Measurements from ENCODE around the gene SLC26A2.

The SLC26A2 gene

GRCh38 chr5:149960272-149961185 lies at the start of gene SLC26A2:
Gene SLC26A2, plus strand, starts transcription at chr5:149960758. Its CDS starts 16,895 bp downstream, at chr5:149977653.
- peak; percentile 98 for DNase-seq (ENCODE audit: low read depth)

DNA sequence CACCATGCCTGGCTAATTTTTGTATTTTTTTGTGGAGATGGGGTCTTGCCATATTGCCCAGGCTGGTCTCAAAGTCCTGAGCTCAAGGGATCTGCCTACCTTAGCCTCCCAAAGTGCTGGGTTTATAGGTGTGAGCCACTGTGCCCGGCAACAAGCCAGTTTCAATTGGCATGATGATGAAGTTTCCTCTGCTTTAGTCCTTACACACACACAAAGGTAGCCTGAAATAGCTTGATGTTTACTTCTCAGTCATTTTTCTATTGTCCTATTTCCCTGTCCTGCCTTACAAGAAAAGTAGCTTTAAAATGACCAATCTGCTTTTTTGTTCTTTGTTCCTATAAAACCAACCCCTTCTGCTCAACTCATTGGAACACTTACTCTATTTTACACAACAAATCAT lies 49.5 kb upstream of the SLC26A2 start:
- DNase-seq (ENCODE audit: low read depth): no peak

- DNase-seq (ENCODE audit: low read depth): no peak
These were observed 48.2 kb upstream of the SLC26A2 start for GRCh38 chr5:149912226-149912871.

GRCh38 chr5:149913436-149914419 lies 46.8 kb upstream of the SLC26A2 start:
- peak; percentile 12 for DNase-seq (ENCODE audit: low read depth)

- peak; percentile 72 for DNase-seq (ENCODE audit: low read depth)
These were observed 44.9 kb upstream of the SLC26A2 start for GRCh38 chr5:149915392-149916260.

- peak; percentile 48 for DNase-seq (ENCODE audit: low read depth)
These were observed 44.1 kb upstream of the SLC26A2 start for GRCh38 chr5:149916334-149917072.

- peak; percentile 48 for DNase-seq (ENCODE audit: low read depth)
These were observed 43.4 kb upstream of the SLC26A2 start for GRCh38 chr5:149917073-149917676.

DNA sequence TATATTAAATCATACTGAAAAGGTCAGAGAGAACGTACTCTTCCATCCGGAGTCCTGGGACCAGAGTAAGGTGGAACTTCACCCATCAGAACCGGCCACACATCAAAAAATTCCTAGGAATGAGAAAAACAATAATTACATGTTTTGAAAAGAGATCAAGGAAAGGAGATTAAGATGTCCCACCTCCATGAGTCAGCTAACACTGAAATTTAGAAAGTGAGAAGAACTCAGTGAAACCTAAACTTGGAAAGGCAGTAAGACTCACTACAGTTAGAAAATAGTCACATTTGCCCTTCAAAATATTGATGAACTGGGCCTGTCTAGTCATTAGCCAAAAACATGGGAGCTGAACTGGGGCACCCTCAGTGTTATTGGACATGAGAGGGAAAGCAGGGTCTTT lies 39.0 kb upstream of the SLC26A2 start:
- DNase-seq (ENCODE audit: low read depth): no peak

GRCh38 chr5:149922950-149923349 lies 37.6 kb upstream of the SLC26A2 start:
- no peak for DNase-seq (ENCODE audit: low read depth)

- peak; percentile 16 for DNase-seq (ENCODE audit: low read depth)
These were observed 36.1 kb upstream of the SLC26A2 start for GRCh38 chr5:149924486-149924885.

DNA sequence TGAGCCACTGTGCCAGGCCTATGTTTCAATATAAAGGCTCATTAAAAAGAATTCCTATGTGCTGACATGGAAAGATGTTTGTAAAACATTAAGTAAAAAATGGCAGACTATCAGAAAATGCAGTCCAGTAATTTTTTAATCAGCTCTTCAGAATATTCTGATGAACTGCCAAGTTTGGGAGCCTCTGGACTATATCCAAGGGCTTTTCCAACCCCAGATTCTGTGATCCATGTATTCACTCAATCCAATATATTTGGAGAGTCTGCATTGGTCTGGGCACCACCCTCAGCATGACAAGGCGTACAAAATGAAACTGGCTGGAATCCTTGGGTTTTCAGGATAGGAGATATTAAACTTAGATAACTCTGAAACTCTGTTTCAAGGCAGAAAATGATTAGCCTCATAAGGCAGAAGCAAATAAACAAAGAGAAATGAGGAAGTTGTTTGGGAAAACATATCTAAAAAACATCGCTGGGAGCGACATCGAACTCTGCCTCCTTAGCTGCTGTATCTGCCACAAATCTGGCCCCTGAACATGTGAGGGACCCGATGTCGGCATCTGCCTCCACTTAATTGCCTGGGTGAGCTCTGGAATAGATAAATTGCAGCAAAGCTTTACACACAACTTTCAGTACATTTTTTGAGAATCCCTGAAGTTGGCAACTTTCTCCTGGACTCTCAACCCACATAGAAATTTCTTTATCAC lies 30.4 kb upstream of the SLC26A2 start:
- DNase-seq (ENCODE audit: low read depth): peak; percentile 35

DNA sequence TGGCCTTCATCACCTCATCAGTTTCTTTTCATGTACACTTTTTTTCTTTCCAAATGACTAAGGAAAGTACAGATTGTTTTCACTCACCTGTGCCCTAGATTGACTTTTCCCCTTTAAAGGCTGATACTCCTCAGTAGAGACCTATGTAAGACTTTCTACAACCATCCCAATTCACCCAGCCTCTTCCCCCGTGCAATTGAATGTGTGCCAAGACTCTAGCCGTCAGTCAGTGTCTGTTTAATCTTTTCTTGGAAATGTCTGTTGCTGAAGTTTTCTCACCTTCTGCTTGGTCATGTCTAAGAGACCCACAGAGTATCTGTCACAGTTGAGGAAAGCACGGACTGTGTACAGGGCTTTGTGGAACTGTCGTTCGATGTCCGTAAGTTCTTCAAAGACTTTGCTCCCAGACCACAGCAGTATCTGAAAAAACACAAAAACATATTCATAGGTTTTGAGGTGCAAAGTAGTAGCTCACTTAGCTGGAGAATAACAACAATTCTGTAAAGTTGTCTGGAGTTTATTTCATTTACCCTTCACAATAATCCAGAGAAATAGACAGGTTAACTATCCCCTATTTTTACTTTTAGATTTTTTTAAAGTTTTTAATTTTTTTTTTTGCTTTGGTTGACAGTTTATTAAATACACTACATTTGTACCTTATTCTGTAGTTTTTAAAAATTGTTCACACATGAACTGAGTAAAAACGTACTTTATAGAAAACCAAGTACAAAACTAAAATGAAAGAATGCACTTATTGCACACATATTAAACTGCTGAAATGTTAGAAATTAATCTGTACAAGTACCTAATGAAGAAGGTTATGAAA lies 29.6 kb upstream of the SLC26A2 start:
- no peak for DNase-seq (ENCODE audit: low read depth)

- no peak for DNase-seq (ENCODE audit: low read depth)
These were observed 28.5 kb upstream of the SLC26A2 start for GRCh38 chr5:149931992-149932436.

GRCh38 chr5:149932445-149933350 lies 27.9 kb upstream of the SLC26A2 start:
- no peak for DNase-seq (ENCODE audit: low read depth)

GRCh38 chr5:149935431-149935901 lies 25.1 kb upstream of the SLC26A2 start:
- DNase-seq (ENCODE audit: low read depth): no peak

DNA sequence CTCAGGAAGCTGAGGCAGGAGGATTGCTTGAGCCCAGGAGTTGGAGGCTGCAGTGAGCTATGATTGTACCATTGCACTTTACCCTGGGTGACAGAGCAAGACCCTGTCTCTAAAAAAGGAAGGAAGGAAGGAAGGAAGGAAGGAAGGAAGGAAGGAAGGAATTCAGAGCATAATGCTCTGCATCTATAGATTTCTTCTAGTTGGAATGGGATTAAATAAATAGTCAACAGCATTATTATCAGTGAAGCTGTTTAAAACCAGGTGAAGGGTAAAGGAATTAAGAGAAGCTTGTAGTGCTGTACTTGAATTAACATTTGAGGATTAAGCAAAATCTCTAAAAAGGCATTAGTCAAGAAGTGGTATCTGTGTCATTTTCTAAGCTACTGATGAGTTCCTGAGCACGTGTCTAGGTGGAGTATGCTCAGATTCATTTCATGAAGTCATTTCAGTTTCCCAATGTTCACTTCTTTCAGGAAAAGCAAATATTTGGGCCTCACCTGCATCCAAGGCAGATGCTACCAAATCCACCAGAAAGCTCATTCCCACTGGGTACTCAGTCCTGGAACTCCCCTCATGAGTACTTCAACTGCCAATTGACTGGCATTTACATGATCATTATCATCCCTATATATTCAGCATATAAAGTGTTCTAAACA lies 24.4 kb upstream of the SLC26A2 start:
- DNase-seq (ENCODE audit: low read depth): no peak

DNA sequence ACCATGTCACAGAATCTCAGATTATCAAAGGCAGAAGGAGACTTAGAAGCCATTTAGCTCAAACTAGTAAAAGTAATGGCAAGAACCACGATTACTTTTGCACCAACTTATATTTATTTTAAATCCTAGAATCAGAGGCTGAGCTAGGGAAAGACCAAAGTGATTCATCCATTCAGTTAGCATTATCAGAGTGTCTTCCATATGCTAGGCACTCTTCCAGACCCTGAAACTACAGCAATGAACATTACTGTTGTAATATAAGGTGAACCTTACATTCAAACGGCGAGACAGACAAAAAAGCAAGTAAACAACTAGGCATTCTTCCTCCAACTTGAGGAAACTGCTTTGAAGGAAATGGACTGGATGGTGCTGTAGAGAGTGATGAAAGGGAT lies 23.9 kb upstream of the SLC26A2 start:
- no peak for DNase-seq (ENCODE audit: low read depth)

Measured in EH (cell line).